Adipocyte (in vitro differentiated cells): ENCODE measurements around the gene DRG2.

ENCODE experiments used
- DNase-seq: peaks from one replicate; pipeline ENCODE4 v3.0.0-alpha.2; 2015; ENCODE audit warnings: low read depth
- H3K27me3 ChIP-seq: replicated peaks from 2 replicates; pipeline ENCODE4 v1.7.0; 2013; ENCODE audit warnings: mild to moderate bottlenecking, low read length, moderate library complexity; ENCODE audit not compliant: control insufficient read depth, insufficient read depth
- H3K36me3 ChIP-seq: 2 replicates; pipeline ENCODE4 v1.7.0; 2013; ENCODE audit warnings: low read length, mild to moderate bottlenecking, moderate library complexity; ENCODE audit not compliant: control insufficient read depth, insufficient read depth, severe bottlenecking
- H3K4me1 ChIP-seq: 2 replicates; pipeline ENCODE4 v1.7.0; 2013; ENCODE audit warnings: mild to moderate bottlenecking, low read length, moderate library complexity; ENCODE audit not compliant: control insufficient read depth, insufficient read depth
- H3K4me3 ChIP-seq: 2 replicates; pipeline ENCODE4 v1.7.0; 2013; ENCODE audit warnings: mild to moderate bottlenecking, low read length, moderate library complexity
- H3K9ac ChIP-seq: 2 replicates; pipeline ENCODE4 v1.7.0; 2013; ENCODE audit warnings: mild to moderate bottlenecking, low read length, moderate library complexity
- H3K9me3 ChIP-seq: 2 replicates; pipeline ENCODE4 v1.7.0; 2013; ENCODE audit warnings: mild to moderate bottlenecking, low read length, moderate library complexity; ENCODE audit not compliant: control insufficient read depth

The DRG2 gene

GRCh38 chr17:18055597-18055996 is 32.2 kb upstream of the DRG2 start:
- Histone ChIP-seq H3K4me3 (no peak overlapping the region), H3K36me3 (peaks cover 63% of the 10 kb centered on the region), H3K4me1 (no peaks in the 10 kb centered on the region), H3K27me3 (no peaks in the 10 kb centered on the region), H3K9me3 (no peaks in the 10 kb centered on the region), H3K9ac (no peak overlapping the region)
- DNase-seq, result no peak

GRCh38 chr17:18056214-18056613 is 31.5 kb upstream of the DRG2 start:
- H3K27me3 ChIP-seq, result no peaks in the 10 kb centered on the region
- DNase-seq, result no peak
- H3K4me1 ChIP-seq, result no peaks in the 10 kb centered on the region
- H3K9me3 ChIP-seq, result no peaks in the 10 kb centered on the region
- no peak overlapping the region for H3K9ac ChIP-seq
- H3K4me3 ChIP-seq, result no peak overlapping the region
- H3K36me3 ChIP-seq, result peaks cover 65% of the 10 kb centered on the region

DNA sequence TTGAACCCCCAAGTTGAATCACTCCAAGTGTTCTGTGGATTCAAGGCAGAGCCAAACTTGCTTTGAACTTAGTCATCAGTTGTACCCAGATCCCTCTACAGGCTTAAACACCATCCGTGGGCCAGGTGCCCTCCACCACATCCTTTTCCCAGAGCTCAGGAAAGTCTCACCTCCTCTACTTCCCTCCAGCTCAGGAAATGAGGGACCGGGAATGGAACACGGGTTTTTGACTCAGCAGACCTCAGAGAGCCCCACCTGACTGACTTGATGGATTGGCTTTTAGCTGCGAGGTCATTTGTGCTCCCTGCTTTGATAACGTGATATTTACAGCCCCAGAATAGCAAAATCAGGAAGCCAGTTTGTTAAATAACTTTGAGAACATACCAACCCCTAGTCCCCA is 28.5 kb upstream of the DRG2 start:
- H3K36me3 ChIP-seq, result peaks cover 71% of the 10 kb centered on the region
- H3K27me3 ChIP-seq, result no peaks in the 10 kb centered on the region
- H3K4me3 ChIP-seq, result no peak overlapping the region
- H3K9ac ChIP-seq, result no peak overlapping the region
- H3K4me1 ChIP-seq, result no peaks in the 10 kb centered on the region
- H3K9me3 ChIP-seq, result no peaks in the 10 kb centered on the region
- no peak for DNase-seq

- Histone ChIP-seq H3K9me3 (no peaks in the 10 kb centered on the region), H3K36me3 (peaks cover 64% of the 10 kb centered on the region), H3K4me1 (no peaks in the 10 kb centered on the region), H3K27me3 (no peaks in the 10 kb centered on the region), H3K9ac (no peak overlapping the region), H3K4me3 (no peak overlapping the region)
- DNase-seq, result no peak
Observed at GRCh38 chr17:18064053-18064452, 23.7 kb upstream of the DRG2 start.

DNA sequence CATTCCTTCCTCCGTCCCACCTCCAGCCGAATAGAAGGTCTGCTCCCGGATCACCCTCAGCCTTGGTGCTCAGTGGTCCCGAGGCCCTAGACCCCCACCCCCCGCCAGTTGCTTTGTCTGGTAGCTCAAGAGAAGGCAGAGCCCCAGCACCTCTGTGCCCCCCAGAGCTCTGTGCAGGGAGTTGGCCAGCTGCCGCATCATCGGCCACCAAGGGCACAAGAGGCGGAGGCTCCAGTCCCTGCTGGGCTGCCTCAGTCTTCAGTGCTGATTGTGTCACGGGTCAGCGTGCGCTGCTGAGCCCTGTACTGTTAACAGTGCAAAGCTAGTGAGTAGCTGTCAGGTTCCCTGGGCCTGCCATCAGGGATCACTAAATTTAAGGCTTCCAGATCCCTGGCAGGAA is 22.2 kb upstream of the DRG2 start:
- Histone ChIP-seq H3K9ac (no peak overlapping the region), H3K27me3 (no peaks in the 10 kb centered on the region), H3K4me1 (peaks cover 5% of the 10 kb centered on the region), H3K36me3 (peaks cover 58% of the 10 kb centered on the region), H3K9me3 (no peaks in the 10 kb centered on the region), H3K4me3 (no peak overlapping the region)
- no peak for DNase-seq

DNA sequence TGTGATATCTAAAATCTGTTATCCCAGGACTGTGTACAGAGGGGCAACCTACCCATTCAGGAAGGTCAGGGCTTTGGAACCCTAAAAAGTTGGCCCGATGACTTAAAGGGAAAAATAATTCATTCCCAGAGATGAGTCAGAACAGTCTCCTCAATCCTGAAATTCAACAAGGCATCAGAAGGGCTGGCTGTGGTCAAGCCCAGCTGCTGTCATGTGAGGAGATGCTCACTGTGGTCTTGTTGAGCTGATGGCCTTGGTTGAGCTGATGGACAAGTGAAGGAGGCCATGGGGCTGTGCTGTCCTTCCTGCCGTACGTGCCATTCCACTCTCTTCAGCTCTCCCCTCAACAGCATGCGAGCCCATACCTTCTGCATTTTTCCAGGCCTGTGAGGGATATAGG is 20.9 kb upstream of the DRG2 start:
- no peak for DNase-seq
- Histone ChIP-seq H3K9ac (no peak overlapping the region), H3K4me1 (peaks cover 13% of the 10 kb centered on the region), H3K9me3 (no peaks in the 10 kb centered on the region), H3K36me3 (peaks cover 46% of the 10 kb centered on the region), H3K4me3 (no peak overlapping the region), H3K27me3 (no peaks in the 10 kb centered on the region)

- no peaks in the 10 kb centered on the region for H3K9me3 ChIP-seq
- H3K9ac ChIP-seq, result no peak overlapping the region
- no peak overlapping the region for H3K4me3 ChIP-seq
- no peaks in the 10 kb centered on the region for H3K27me3 ChIP-seq
- DNase-seq, result no peak
- peaks cover 13% of the 10 kb centered on the region for H3K4me1 ChIP-seq
- peaks cover 31% of the 10 kb centered on the region for H3K36me3 ChIP-seq
Observed at GRCh38 chr17:18069101-18069500, 18.6 kb upstream of the DRG2 start.

DNA sequence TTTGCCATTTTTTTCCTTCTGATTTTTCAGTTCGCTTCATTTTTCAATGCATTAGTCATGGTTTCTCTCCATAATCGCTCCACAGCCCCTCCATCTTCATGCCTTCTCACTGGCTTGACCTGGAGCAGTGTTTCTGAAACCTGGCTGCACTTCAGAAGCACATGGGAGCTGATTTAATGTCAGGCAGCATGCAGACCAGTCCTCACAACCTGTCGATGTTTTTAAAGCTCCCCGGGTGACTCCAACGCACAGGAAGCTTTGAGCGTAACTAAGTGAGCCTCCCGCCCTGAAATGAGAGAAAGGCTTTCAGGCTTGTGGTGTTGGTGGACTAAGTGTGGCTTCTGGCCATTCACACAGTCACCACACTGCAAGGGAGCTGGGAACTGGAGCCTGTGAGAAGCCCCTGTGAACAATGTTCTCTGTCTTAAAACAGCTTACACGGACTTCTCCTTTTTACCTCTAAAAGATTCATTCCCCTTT is 16.8 kb upstream of the DRG2 start:
- H3K9ac ChIP-seq, result peak overlapping the region; percentile 55

GRCh38 chr17:18071751-18072150 is 16.0 kb upstream of the DRG2 start:
- no peak overlapping the region for H3K4me3 ChIP-seq
- H3K4me1 ChIP-seq, result peaks cover 13% of the 10 kb centered on the region
- no peak overlapping the region for H3K9ac ChIP-seq
- no peak for DNase-seq
- H3K9me3 ChIP-seq, result no peaks in the 10 kb centered on the region
- peaks cover 7% of the 10 kb centered on the region for H3K36me3 ChIP-seq
- no peaks in the 10 kb centered on the region for H3K27me3 ChIP-seq

More for the DNA sequence above, 16.8 kb upstream of the DRG2 start:
- Histone ChIP-seq H3K27me3 (no peaks in the 10 kb centered on the region), H3K36me3 (peaks cover 13% of the 10 kb centered on the region), H3K4me1 (peaks cover 13% of the 10 kb centered on the region), H3K4me3 (peak overlapping the region; percentile 73), H3K9me3 (no peaks in the 10 kb centered on the region)
- peak; percentile 52 for DNase-seq

DNA sequence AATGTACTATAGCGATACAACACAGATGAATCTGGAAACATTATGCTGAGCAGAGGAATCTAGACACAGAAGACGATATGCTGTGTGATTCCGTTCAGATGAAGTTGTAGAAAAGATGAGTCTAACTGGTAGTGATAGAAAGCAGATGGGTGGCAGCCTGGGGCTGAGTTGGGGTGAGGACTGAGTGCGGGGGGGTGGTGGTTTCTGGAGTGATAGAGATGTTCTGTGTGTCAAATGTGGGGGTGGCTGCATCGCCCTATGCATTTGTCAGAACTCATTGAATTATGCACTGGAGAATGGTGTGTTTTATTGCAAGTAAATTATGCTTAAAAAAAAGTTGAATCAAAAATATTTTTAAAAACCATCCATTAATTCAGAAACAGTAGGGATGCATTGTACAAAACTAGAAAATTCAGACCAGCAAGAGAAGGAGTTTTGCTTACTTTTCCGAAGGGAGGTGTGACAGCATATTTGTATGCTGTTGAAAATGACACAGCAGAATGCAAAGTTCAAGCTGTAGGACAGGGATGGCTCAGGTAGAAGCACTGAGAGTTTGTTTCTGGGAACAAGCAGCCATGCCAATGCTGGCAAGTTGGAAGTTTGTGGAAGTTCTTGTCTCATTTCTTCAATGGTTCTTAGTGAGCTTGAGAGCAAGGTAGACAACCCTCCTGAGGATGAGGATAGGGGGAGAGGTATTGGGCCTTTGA is 13.0 kb upstream of the DRG2 start:
- no peak overlapping the region for H3K4me3 ChIP-seq
- H3K9ac ChIP-seq, result no peak overlapping the region
- H3K9me3 ChIP-seq, result no peaks in the 10 kb centered on the region
- H3K27me3 ChIP-seq, result no peaks in the 10 kb centered on the region
- no peaks in the 10 kb centered on the region for H3K36me3 ChIP-seq
- DNase-seq, result no peak
- peaks cover 13% of the 10 kb centered on the region for H3K4me1 ChIP-seq

DNA sequence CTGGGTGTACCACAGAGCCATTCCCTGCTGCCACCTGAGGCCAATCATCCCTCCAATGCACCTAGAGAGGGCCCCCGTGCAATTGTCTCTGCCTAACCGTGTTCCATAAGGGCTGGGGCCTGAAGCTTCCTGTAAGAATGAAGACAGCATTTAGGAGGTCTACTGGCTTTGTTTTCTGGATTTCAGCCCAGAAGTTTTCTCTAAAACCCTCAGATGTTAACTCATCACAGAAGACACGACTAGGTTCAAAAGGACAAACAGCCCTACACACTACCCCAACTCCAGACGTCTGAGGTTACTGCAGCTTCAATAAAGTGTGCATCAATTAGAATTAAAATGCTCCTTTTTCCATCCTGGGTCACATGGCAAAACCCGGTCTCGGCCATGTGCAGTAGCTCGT is 10.8 kb upstream of the DRG2 start:
- Histone ChIP-seq H3K4me1 (no peaks in the 10 kb centered on the region), H3K36me3 (no peaks in the 10 kb centered on the region)

GRCh38 chr17:18079543-18079942 is 8.2 kb upstream of the DRG2 start:
- Histone ChIP-seq H3K9me3 (no peaks in the 10 kb centered on the region), H3K27me3 (no peaks in the 10 kb centered on the region), H3K9ac (no peak overlapping the region), H3K36me3 (no peaks in the 10 kb centered on the region), H3K4me1 (no peaks in the 10 kb centered on the region), H3K4me3 (no peak overlapping the region)
- no peak for DNase-seq

More for the DNA sequence above, 10.8 kb upstream of the DRG2 start:
- Histone ChIP-seq H3K9ac (no peak overlapping the region), H3K9me3 (no peaks in the 10 kb centered on the region), H3K4me3 (no peak overlapping the region), H3K27me3 (no peaks in the 10 kb centered on the region)
- DNase-seq, result no peak
